H1 (cell line): ENCODE measurements around the gene COPZ2. TPM values are rescaled to one million over a fixed set of nuclear protein-coding genes. Genes with fewer than 3 reads are reported as not detected.

Experiments
- CBX5 ChIP-seq: fragments of 300-800, 300-1000 bp; sonication (generic); IDR thresholded peaks from 2 replicates; pipeline ENCODE4 v1.7.1; 2016; ENCODE audit warnings: antibody characterized with exemption, low read length, low read depth
- CEBPB ChIP-seq: IDR thresholded peaks from 2 replicates; pipeline ENCODE4 v1.6.1; 2012; ENCODE audit warnings: low read depth, low read length
- CHD1 ChIP-seq: IDR thresholded peaks from 2 replicates; pipeline ENCODE4 v1.6.1; 2012; ENCODE audit warnings: low read depth, low read length, improper control_type of control experiment
- CHD7 ChIP-seq: fragments of 300-600 bp; sonication (generic); IDR thresholded peaks from 2 replicates; pipeline ENCODE4 v1.7.1; 2012; ENCODE audit warnings: low read length, moderate library complexity, mild to moderate bottlenecking, inconsistent platforms; ENCODE audit not compliant: insufficient replicate concordance
- EZH2 ChIP-seq: fragments of 200-600 bp; sonication (generic); IDR thresholded peaks from 2 replicates; pipeline ENCODE4 v1.7.1; 2012; ENCODE audit warnings: low read depth, mild to moderate bottlenecking, moderate library complexity, low read length, inconsistent platforms; ENCODE audit not compliant: severe bottlenecking
- MAFK ChIP-seq: IDR thresholded peaks from 2 replicates; pipeline ENCODE4 v1.6.1; 2012; ENCODE audit warnings: low read depth, mild to moderate bottlenecking, improper control_type of control experiment, low read length
- NANOG ChIP-seq: IDR thresholded peaks from 2 replicates; pipeline ENCODE4 v1.6.1; 2011; ENCODE audit warnings: low read length, low read depth, mild to moderate bottlenecking, inconsistent platforms; ENCODE audit not compliant: insufficient read depth, poor library complexity, severe bottlenecking
- RAD21 ChIP-seq, 2 experiments: IDR thresholded peaks in 1 of 2; conservative IDR thresholded peaks in 1 of 2; 2 replicates each; pipeline ENCODE4 v1.6.1; 2011; ENCODE audit warnings: low read depth in 2 of 2, low read length in 2 of 2, improper control_type of control experiment in 1 of 2, inconsistent platforms in 1 of 2, mild to moderate bottlenecking in 1 of 2, moderate library complexity in 1 of 2
- RXRA ChIP-seq: IDR thresholded peaks from 2 replicates; pipeline ENCODE4 v1.6.1; 2011; ENCODE audit warnings: low read depth, mild to moderate bottlenecking, low read length, moderate library complexity; ENCODE audit not compliant: insufficient read depth
- TEAD4 ChIP-seq: IDR thresholded peaks from 2 replicates; pipeline ENCODE4 v1.6.1; 2012; ENCODE audit warnings: low read depth, low read length, inconsistent platforms, mixed read lengths
- polyA plus RNA-seq, 7 experiments: library from polyadenylated mRNA; depleted of rRNA in 3 of 7; stranded (reverse) in 5 of 7; unstranded in 2 of 7; fragments of >200 nt in 5 of 7; fragments of 200-250 nt in 2 of 7; gene quantifications; 1 replicate in 5 of 7; 2 replicates in 1 of 7; 4 replicates in 1 of 7; pipeline versions ENCODE4 v1.2.1 to v1.2.3, GENCODE V29; 2011 to 2013; ENCODE audit warnings: missing spikeins in 2 of 7, mixed read lengths in 2 of 7
- total RNA-seq: library from RNA; stranded (reverse); fragmentation: NEBNext Ultra II Directional; extraction: Animal tissue kit (Norgen Biotek cat#: 25700); gene quantifications from 2 replicates; pipeline ENCODE4 v1.2.1, GENCODE V29; 2021

COPZ2 gene
- total and polyA plus RNA-seq, 2 of the 8 experiments (the other 6 are each of a cell fraction or from before 2014, with no cell fraction given), result 0.24 TPM; not detected in 1

- TF ChIP-seq CHD7, result no peak
- TF ChIP-seq MAFK, result no peak
- TF ChIP-seq RXRA, result no peak
- peak; percentile 6 for TF ChIP-seq NANOG
- TF ChIP-seq TEAD4, result peak; percentile 33; the same call in 1 of the 2 replicates
- TF ChIP-seq EZH2, result no peak
- TF ChIP-seq CHD1, result no peak
- peak in 1 of 2 experiments; percentile 22; a peak in 1 of 4 replicates for TF ChIP-seq RAD21 (IDR thresholded peaks at IDR 0.05 in 1 of 2, conservative IDR thresholded peaks at IDR 0.05 in 1 of 2; ENCODE audit: low read depth in 2 of 2, low read length in 2 of 2)
- no peak for TF ChIP-seq CEBPB
- no peak for TF ChIP-seq CBX5
Measured at GRCh38 chr17:48023400-48024148, 14.0 kb downstream of the COPZ2 start (continued).
